Progenitor cell of endocrine pancreas (in vitro differentiated cells): ENCODE results near the gene ABCC11. TPM values are rescaled to one million over a fixed set of nuclear protein-coding genes. Genes with fewer than 3 reads are reported as not detected.

Source experiments
- DNase-seq: peaks from one replicate; pipeline ENCODE4 v3.0.0; 2021; ENCODE audit warnings: low spot score; ENCODE audit not compliant: unreplicated experiment
- H3K27ac Mint-ChIP-seq: 2 replicates; pipeline ENCODE4 v1.8.0; 2021; ENCODE audit warnings: mild to moderate bottlenecking, moderate library complexity, mixed read lengths
- H3K27me3 Mint-ChIP-seq: 2 replicates; pipeline ENCODE4 v1.8.0; 2021; ENCODE audit warnings: mixed read lengths
- H3K36me3 Mint-ChIP-seq: 2 replicates; pipeline ENCODE4 v1.8.0; 2022; ENCODE audit warnings: mixed read lengths; ENCODE audit not compliant: insufficient read depth
- H3K4me1 Mint-ChIP-seq: 2 replicates; pipeline ENCODE4 v1.8.0; 2021; ENCODE audit warnings: low read depth, mixed read lengths
- H3K4me3 Mint-ChIP-seq: 2 replicates; pipeline ENCODE4 v1.8.0; 2021; ENCODE audit warnings: low read depth, mild to moderate bottlenecking, moderate library complexity, mixed read lengths
- H3K9me3 Mint-ChIP-seq: 2 replicates; pipeline ENCODE4 v1.8.0; 2021; ENCODE audit warnings: low read depth, mixed read lengths
- total RNA-seq: library from RNA; stranded (reverse); gene quantifications from 2 replicates; pipeline ENCODE4 v1.2.1, GENCODE V29; 2021
- TF ChIP-seq, protein P1 (sequence below): fragments of 200-600 bp; sonication (generic); IDR thresholded peaks from one replicate; pipeline ENCODE4 v1.5.0; 2021; ENCODE audit warnings: antibody characterized with exemption, mild to moderate bottlenecking; ENCODE audit not compliant: unreplicated experiment

The ABCC11 gene
- total RNA-seq, 1 donor from 2014 or later: 1.5 TPM

DNA sequence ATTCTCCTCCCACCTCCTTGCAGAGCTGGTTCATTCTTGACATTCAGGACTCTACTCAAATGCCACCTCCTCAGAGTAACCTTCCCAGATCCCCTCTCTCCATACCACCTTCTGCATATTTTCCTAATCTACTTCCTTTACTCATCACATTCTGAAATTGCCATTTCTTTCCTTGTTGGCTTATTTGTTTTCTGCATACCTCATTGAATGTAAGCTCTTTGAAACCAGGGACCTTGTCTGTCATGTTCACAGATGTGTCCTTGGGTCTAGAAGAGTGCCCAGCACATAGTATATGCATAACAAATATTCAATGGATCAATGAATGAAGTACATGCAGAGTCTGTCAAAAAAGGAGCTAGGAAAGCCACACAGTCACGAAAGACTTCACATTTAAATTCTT is 11.1 kb downstream of the ABCC11 start:
- Mint-ChIP-seq H3K4me3 (no peak overlapping the region), H3K27me3 (peaks cover 13% of the 10 kb centered on the region), H3K36me3 (no peaks in the 10 kb centered on the region), H3K9me3 (peaks cover 10% of the 10 kb centered on the region), H3K4me1 (peaks cover 6% of the 10 kb centered on the region), H3K27ac (no peak overlapping the region)
- no peak for DNase-seq
- TF ChIP-seq, protein P1, sequence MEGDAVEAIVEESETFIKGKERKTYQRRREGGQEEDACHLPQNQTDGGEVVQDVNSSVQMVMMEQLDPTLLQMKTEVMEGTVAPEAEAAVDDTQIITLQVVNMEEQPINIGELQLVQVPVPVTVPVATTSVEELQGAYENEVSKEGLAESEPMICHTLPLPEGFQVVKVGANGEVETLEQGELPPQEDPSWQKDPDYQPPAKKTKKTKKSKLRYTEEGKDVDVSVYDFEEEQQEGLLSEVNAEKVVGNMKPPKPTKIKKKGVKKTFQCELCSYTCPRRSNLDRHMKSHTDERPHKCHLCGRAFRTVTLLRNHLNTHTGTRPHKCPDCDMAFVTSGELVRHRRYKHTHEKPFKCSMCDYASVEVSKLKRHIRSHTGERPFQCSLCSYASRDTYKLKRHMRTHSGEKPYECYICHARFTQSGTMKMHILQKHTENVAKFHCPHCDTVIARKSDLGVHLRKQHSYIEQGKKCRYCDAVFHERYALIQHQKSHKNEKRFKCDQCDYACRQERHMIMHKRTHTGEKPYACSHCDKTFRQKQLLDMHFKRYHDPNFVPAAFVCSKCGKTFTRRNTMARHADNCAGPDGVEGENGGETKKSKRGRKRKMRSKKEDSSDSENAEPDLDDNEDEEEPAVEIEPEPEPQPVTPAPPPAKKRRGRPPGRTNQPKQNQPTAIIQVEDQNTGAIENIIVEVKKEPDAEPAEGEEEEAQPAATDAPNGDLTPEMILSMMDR: no peak

DNA sequence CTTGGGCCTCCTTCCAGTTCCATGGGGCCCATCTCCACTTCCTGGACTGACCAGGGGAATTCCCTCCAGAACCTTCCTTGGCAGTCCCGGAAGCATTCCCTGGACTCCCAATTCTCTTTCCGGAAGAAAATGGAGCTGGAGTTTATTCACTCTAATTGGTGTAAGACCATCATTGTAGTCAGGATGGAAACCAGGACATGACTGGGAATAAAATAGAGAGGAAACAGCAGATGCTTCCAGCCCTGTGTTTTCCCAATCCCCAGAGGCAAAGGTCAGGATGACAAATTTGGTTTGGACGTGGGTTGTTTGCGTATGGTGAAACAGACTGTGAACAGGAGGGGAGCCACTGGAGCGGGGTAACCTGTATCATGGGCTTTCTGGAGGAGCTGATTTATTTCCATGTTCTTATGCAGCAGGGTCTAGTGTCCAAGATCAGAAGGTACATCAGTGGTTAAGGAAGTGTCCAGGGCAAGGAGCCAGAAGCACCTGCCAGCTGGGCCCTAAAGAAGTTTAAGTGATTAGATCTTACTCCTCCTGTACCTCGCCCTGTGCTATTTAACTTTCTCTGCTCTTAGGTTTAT is 11.7 kb downstream of the ABCC11 start:
- Mint-ChIP-seq H3K4me3 (no peak overlapping the region), H3K27ac (no peak overlapping the region), H3K27me3 (peaks cover 13% of the 10 kb centered on the region), H3K9me3 (peaks cover 7% of the 10 kb centered on the region), H3K4me1 (peaks cover 6% of the 10 kb centered on the region), H3K36me3 (no peaks in the 10 kb centered on the region)
- TF ChIP-seq, protein P1: no peak
- no peak for DNase-seq

DNA sequence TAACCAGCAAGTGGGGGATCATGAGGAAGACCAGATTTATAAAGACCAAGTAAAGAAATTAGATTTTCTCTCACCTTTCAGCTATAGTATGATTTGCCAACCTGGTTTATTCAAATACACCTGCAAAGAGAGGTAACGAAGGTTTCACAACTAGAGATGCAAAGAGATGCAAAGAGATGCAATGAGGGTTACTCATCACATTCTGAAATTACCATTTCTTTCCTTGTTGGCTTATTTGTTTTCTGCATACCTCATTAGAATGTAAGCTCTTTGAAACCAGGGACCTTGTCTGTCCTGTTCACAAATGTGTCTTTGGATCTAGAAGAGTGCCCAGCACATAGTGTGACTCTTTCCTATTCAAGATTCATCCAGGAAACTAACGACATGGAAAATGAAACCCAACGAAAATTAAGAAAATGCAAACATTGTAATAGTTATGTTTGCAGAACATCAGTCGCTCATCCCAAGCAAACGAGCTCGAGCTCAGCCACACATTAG is 12.2 kb downstream of the ABCC11 start:
- H3K36me3 Mint-ChIP-seq: no peaks in the 10 kb centered on the region
- peaks cover 6% of the 10 kb centered on the region for H3K4me1 Mint-ChIP-seq
- TF ChIP-seq, protein P1: no peak
- H3K27me3 Mint-ChIP-seq: peaks cover 13% of the 10 kb centered on the region
- no peak overlapping the region for H3K4me3 Mint-ChIP-seq
- DNase-seq: no peak
- no peak overlapping the region for H3K27ac Mint-ChIP-seq
- H3K9me3 Mint-ChIP-seq: peaks cover 5% of the 10 kb centered on the region

DNA sequence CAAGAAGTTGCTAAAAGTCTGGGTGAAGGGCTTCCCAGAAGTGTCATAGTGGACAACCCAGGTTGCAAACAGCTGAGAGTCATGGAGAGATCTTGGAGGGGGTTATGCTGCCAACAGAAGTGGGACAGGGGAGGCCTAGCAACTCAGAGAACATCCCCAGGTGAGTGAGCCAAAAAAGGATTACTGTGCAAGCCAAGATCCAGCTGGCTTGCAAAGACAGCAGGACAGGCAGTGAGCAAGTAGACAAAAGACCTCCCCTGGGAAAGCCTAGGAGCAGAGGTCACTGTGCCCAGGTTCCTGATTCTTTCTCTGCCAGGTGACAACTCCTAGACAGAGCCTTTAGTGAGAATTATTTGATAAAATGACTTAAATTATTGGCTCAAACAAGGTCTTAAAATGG is 12.7 kb downstream of the ABCC11 start:
- peaks cover 13% of the 10 kb centered on the region for H3K27me3 Mint-ChIP-seq
- H3K27ac Mint-ChIP-seq: no peak overlapping the region
- peaks cover under 1% of the 10 kb centered on the region for H3K9me3 Mint-ChIP-seq
- DNase-seq: no peak
- no peaks in the 10 kb centered on the region for H3K36me3 Mint-ChIP-seq
- peaks cover 11% of the 10 kb centered on the region for H3K4me1 Mint-ChIP-seq
- no peak overlapping the region for H3K4me3 Mint-ChIP-seq
- TF ChIP-seq, protein P1: no peak

DNA sequence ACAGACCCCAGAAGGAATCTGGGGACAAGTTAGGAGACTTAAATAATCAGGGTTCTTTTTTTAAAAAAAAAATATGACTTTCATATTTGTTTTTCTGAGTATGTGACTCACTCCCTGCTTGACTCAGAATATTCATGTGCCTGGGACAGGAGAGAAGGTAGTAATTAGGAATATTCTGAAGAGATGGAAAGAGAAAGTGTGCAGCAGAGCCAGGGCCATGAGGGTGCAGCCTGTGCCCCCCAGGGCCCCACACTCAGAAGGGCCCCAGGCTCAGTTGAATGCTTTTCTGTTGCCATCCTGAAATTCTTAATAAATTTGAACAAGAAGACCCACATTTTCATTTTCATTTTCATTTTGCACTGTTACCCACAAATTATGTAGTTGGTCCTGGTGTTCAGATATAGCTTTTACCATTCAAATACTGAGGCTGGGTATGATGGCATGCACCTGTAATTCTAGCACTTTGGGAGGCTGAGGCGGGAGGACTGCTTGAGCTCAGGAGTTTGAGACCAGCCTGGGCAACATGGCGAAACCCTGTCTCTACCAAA is 14.8 kb downstream of the ABCC11 start:
- TF ChIP-seq, protein P1: no peak

More for the DNA sequence above, 14.8 kb downstream of the ABCC11 start:
- peaks cover 15% of the 10 kb centered on the region for H3K4me1 Mint-ChIP-seq
- no peak overlapping the region for H3K4me3 Mint-ChIP-seq
- peaks cover 13% of the 10 kb centered on the region for H3K27me3 Mint-ChIP-seq
- no peak for DNase-seq
- no peak overlapping the region for H3K27ac Mint-ChIP-seq
- no peaks in the 10 kb centered on the region for H3K9me3 Mint-ChIP-seq
- no peaks in the 10 kb centered on the region for H3K36me3 Mint-ChIP-seq
